Neural crest cell (in vitro differentiated cells): ENCODE measurements around the gene ZNF480. TPM values are rescaled to one million over a fixed set of nuclear protein-coding genes. Genes with fewer than 3 reads are reported as not detected.
"Not testable (repeated sequence)": the region's sequence is repeated elsewhere in the genome, so short reads cannot be mapped to it uniquely, and the experiment has no call there.

Experiments used
- DNase-seq: peaks from one replicate; pipeline ENCODE4 v3.0.0; 2021; ENCODE audit warnings: low read depth, mixed read lengths, low spot score
- H3K27ac Mint-ChIP-seq: one replicate; pipeline ENCODE4 v1.8.0; 2021; ENCODE audit warnings: mild to moderate bottlenecking, mixed read lengths; ENCODE audit not compliant: unreplicated experiment
- H3K27me3 Mint-ChIP-seq: 2 replicates; pipeline ENCODE4 v1.8.0; 2021; ENCODE audit warnings: low read depth, mild to moderate bottlenecking, mixed read lengths
- H3K36me3 Mint-ChIP-seq: 2 replicates; pipeline ENCODE4 v1.8.0; 2021; ENCODE audit warnings: low read depth, mild to moderate bottlenecking, mixed read lengths
- H3K4me1 Mint-ChIP-seq: 2 replicates; pipeline ENCODE4 v1.8.0; 2021; ENCODE audit warnings: mixed read lengths
- H3K4me3 Mint-ChIP-seq: one replicate; pipeline ENCODE4 v1.8.0; 2021; ENCODE audit warnings: mild to moderate bottlenecking, mixed read lengths
- H3K9me3 Mint-ChIP-seq: 2 replicates; pipeline ENCODE4 v1.8.0; 2021; ENCODE audit warnings: mixed read lengths
- CTCF ChIP-seq: fragments of 200-600 bp; sonication (generic); conservative IDR thresholded peaks from 2 replicates; pipeline ENCODE4 v1.5.0; 2021; ENCODE audit warnings: antibody characterized with exemption, mild to moderate bottlenecking
- total RNA-seq: library from RNA; stranded (reverse); gene quantifications from 2 replicates; pipeline ENCODE4 v1.2.1, GENCODE V29; 2021

ZNF480 gene
- total RNA-seq, 1 donor from 2014 or later, result 25.2 TPM

GRCh38 chr19:52286256-52286655 is 10.7 kb upstream of the ZNF480 start:
- H3K27ac Mint-ChIP-seq, result no peak overlapping the region
- no peak for TF ChIP-seq CTCF
- H3K27me3 Mint-ChIP-seq, result no peaks in the 10 kb centered on the region
- H3K4me1 Mint-ChIP-seq, result no peaks in the 10 kb centered on the region
- H3K9me3 Mint-ChIP-seq, result no peaks in the 10 kb centered on the region
- no peak overlapping the region for H3K4me3 Mint-ChIP-seq
- no peak for DNase-seq
- H3K36me3 Mint-ChIP-seq, result peaks cover 54% of the 10 kb centered on the region

- no peak overlapping the region for H3K4me3 Mint-ChIP-seq
- no peaks in the 10 kb centered on the region for H3K27me3 Mint-ChIP-seq
- H3K36me3 Mint-ChIP-seq, result peaks cover 46% of the 10 kb centered on the region
- no peak overlapping the region for H3K27ac Mint-ChIP-seq
- DNase-seq, result no peak
- H3K9me3 Mint-ChIP-seq, result peaks cover 4% of the 10 kb centered on the region
- peaks cover 6% of the 10 kb centered on the region for H3K4me1 Mint-ChIP-seq
- no peak for TF ChIP-seq CTCF
These were observed 5.2 kb upstream of the ZNF480 start for GRCh38 chr19:52291781-52292180.

GRCh38 chr19:52292946-52293345 is 4.0 kb upstream of the ZNF480 start:
- peaks cover 15% of the 10 kb centered on the region for H3K4me1 Mint-ChIP-seq
- peaks cover 44% of the 10 kb centered on the region for H3K36me3 Mint-ChIP-seq
- not testable (repeated sequence) for H3K27me3 Mint-ChIP-seq, DNase-seq, H3K4me3 Mint-ChIP-seq, H3K27ac Mint-ChIP-seq, H3K9me3 Mint-ChIP-seq

- DNase-seq, result no peak
- Mint-ChIP-seq H3K4me3 (peak overlapping the region; percentile 87), H3K27me3 (peaks cover 4% of the 10 kb centered on the region), H3K4me1 (peaks cover 23% of the 10 kb centered on the region), H3K9me3 (peaks cover 4% of the 10 kb centered on the region), H3K36me3 (peaks cover 56% of the 10 kb centered on the region), H3K27ac (peak overlapping the region; percentile 78)
- TF ChIP-seq CTCF, result no peak
These were observed 583 bp upstream of the ZNF480 start for GRCh38 chr19:52296400-52296772.

GRCh38 chr19:52297601-52298364 is 814 bp downstream of the ZNF480 start:
- Mint-ChIP-seq H3K4me1 (peaks cover 23% of the 10 kb centered on the region), H3K27me3 (peaks cover 4% of the 10 kb centered on the region), H3K9me3 (peaks cover 6% of the 10 kb centered on the region), H3K4me3 (peak overlapping the region; percentile 97), H3K36me3 (peaks cover 62% of the 10 kb centered on the region), H3K27ac (peak overlapping the region; percentile 98)
- no peak for TF ChIP-seq CTCF
- DNase-seq, result no peak

- H3K27me3 Mint-ChIP-seq, result no peaks in the 10 kb centered on the region
- H3K9me3 Mint-ChIP-seq, result peaks cover 16% of the 10 kb centered on the region
- DNase-seq, result no peak
- H3K27ac Mint-ChIP-seq, result no peak overlapping the region
- no peaks in the 10 kb centered on the region for H3K4me1 Mint-ChIP-seq
- TF ChIP-seq CTCF, result no peak
- H3K36me3 Mint-ChIP-seq, result peaks cover 85% of the 10 kb centered on the region
- H3K4me3 Mint-ChIP-seq, result no peak overlapping the region
These were observed 10.3 kb downstream of the ZNF480 start for GRCh38 chr19:52307275-52307674.
